Nephron (organoid): ENCODE measurements around the gene S100A16.

ENCODE experiments used
- H3K27ac Mint-ChIP-seq, 3 experiments: 2 replicates each; pipeline ENCODE4 v1.8.0; 2020; ENCODE audit warnings: mixed read lengths in 3 of 3, mild to moderate bottlenecking in 2 of 3, moderate library complexity in 1 of 3
- H3K27me3 Mint-ChIP-seq: 2 replicates; pipeline ENCODE4 v1.8.0; 2021; ENCODE audit warnings: low read depth, mild to moderate bottlenecking, moderate library complexity, mixed read lengths
- H3K36me3 Mint-ChIP-seq: 2 replicates; pipeline ENCODE4 v1.8.0; 2020; ENCODE audit warnings: low read depth, mixed read lengths
- H3K4me1 Mint-ChIP-seq: 2 replicates; pipeline ENCODE4 v1.8.0; 2020; ENCODE audit warnings: mixed read lengths
- H3K4me3 Mint-ChIP-seq, 3 experiments: 2 replicates each; pipeline ENCODE4 v1.8.0; 2020; ENCODE audit warnings: mild to moderate bottlenecking in 3 of 3, mixed read lengths in 3 of 3, moderate library complexity in 2 of 3
- H3K9me3 Mint-ChIP-seq: 2 replicates; pipeline ENCODE4 v1.8.0; 2020; ENCODE audit warnings: mixed read lengths
- CTCF ChIP-seq, 3 experiments: fragments of 200-600 bp; sonication (generic); IDR thresholded peaks; one replicate each; pipeline ENCODE4 v1.5.0; 2021; ENCODE audit warnings: antibody characterized with exemption in 3 of 3; ENCODE audit not compliant: unreplicated experiment in 3 of 3

The S100A16 gene

GRCh38 chr1:153636312-153636711 lies 23.4 kb upstream of the S100A16 start:
- Mint-ChIP-seq H3K4me1 (peaks cover 42% of the 10 kb centered on the region), H3K9me3 (no peaks in the 10 kb centered on the region), H3K27ac (peak overlapping the region; percentile 46 to 88 (median 62)), H3K36me3 (peaks cover 59% of the 10 kb centered on the region), H3K27me3 (no peaks in the 10 kb centered on the region), H3K4me3 (peak overlapping the region; percentile 59 to 85 (median 80))
- no peak for TF ChIP-seq CTCF (IDR thresholded peaks at IDR 0.05; ENCODE audit: unreplicated experiment in 3 of 3)

DNA sequence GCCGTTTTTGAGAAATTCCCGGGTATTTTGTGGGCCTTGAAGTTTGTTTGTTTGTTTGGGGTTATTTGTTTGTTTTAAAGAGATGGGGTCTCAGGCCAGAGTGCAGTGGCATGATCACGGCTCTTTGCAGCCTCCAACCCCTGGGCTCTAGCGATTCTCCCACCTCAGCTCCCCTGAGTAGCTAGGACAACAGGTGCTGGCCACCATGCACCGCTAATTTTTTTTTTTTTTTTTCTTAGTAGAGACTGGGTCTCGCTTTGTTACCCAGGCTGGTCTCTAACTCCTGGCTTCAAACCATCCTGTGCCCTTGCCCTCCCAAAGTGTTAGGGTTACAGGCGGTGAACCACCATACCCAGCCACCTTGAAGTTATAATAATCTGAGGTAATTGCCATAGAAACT lies 22.9 kb upstream of the S100A16 start:
- Mint-ChIP-seq H3K27ac (peak overlapping the region; percentile 25 to 63 (median 62)), H3K36me3 (peaks cover 54% of the 10 kb centered on the region), H3K27me3 (no peaks in the 10 kb centered on the region), H3K4me3 (peak overlapping the region; percentile 59 to 85 (median 80)), H3K9me3 (no peaks in the 10 kb centered on the region), H3K4me1 (peaks cover 44% of the 10 kb centered on the region)
- no peak for TF ChIP-seq CTCF (IDR thresholded peaks at IDR 0.05; ENCODE audit: unreplicated experiment in 3 of 3)

GRCh38 chr1:153633754-153634665 lies 21.1 kb upstream of the S100A16 start, which contains the start of gene CHTOP:
Gene CHTOP, plus strand, starts transcription at chr1:153634066. Its CDS starts 2,523 bp downstream, at chr1:153636589.
- H3K4me1 Mint-ChIP-seq = peaks cover 62% of the 10 kb centered on the region
- H3K4me3 Mint-ChIP-seq = peak within 1 kb of the TSS; percentile 94 to 100 (median 98)
- TF ChIP-seq CTCF (IDR thresholded peaks at IDR 0.05; ENCODE audit: unreplicated experiment in 3 of 3) = no peak
- H3K36me3 Mint-ChIP-seq = peaks cover 45% of the 10 kb centered on the region
- no peaks in the 10 kb centered on the region for H3K27me3 Mint-ChIP-seq
- peak within 1 kb of the TSS; percentile 99 to 100 (median 100) for H3K27ac Mint-ChIP-seq
- H3K9me3 Mint-ChIP-seq = no peaks in the 10 kb centered on the region

DNA sequence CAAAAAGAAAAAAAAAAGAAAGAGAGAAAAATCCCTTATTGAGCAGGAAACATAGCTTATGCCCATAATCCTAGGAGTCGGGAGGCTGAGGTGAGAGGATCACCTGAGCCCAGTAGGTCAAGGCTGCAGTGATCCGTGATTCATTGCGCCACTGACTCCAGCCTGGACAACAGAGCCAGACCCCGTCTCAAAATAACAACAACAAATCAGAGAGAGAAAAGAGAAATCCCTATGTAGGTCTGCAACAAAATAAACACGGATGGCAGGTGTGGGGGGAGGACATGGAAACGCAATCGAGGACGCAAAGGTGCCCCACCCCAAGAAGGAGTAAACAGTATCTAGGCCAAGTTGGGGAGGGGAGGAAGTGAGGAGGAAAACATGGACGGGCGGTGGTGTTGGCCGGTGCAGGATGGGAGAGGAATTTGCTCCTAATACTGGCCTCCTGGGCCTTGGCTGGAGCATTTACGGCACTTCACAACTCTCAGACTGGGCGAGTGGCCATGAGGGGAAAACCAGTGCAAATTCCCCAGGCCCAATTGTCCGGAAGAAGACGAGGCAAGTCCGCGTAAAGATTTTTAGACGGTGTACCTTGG lies 20.3 kb upstream of the S100A16 start:
- H3K27me3 Mint-ChIP-seq = no peaks in the 10 kb centered on the region
- TF ChIP-seq CTCF (IDR thresholded peaks at IDR 0.05; ENCODE audit: unreplicated experiment in 3 of 3) = no peak
- no peaks in the 10 kb centered on the region for H3K9me3 Mint-ChIP-seq
- peaks cover 38% of the 10 kb centered on the region for H3K36me3 Mint-ChIP-seq
- H3K27ac Mint-ChIP-seq = peak overlapping the region; percentile 99 to 100 (median 100)
- peak overlapping the region; percentile 94 to 100 (median 98) for H3K4me3 Mint-ChIP-seq
- peaks cover 66% of the 10 kb centered on the region for H3K4me1 Mint-ChIP-seq

- H3K9me3 Mint-ChIP-seq = no peaks in the 10 kb centered on the region
- peaks cover 21% of the 10 kb centered on the region for H3K36me3 Mint-ChIP-seq
- H3K27me3 Mint-ChIP-seq = no peaks in the 10 kb centered on the region
- TF ChIP-seq CTCF (IDR thresholded peaks at IDR 0.05; ENCODE audit: unreplicated experiment in 3 of 3) = no peak
- H3K27ac Mint-ChIP-seq = peak overlapping the region; percentile 34 to 99 (median 74)
- peaks cover 66% of the 10 kb centered on the region for H3K4me1 Mint-ChIP-seq
- peak overlapping the region in 1 of 3 experiments; percentile 66 for H3K4me3 Mint-ChIP-seq
These were observed 18.4 kb upstream of the S100A16 start for GRCh38 chr1:153631047-153632022.
